HepG2 (cell line): ENCODE data around the gene FOXK2. TPM values are rescaled to one million over a fixed set of nuclear protein-coding genes. Genes with fewer than 3 reads are reported as not detected.
A peak's percentile ranks its signal among the peaks of the same experiment; 100 is the strongest.

Experiments used
- ATF7 ChIP-seq, 2 experiments: fragments of 450-650 bp in 1 of 2; sonication (generic) in 1 of 2; formaldehyde crosslinking in 1 of 2; IDR thresholded peaks; 2 replicates each; pipeline versions ENCODE4 v1.4.0 to v1.6.1; 2016 to 2020; ENCODE audit warnings: antibody characterized with exemption in 1 of 2, mild to moderate bottlenecking in 1 of 2, missing genetic modification reagents in 1 of 2
- BCLAF1 ChIP-seq: fragments of 450-650 bp; IDR thresholded peaks from 2 replicates; pipeline ENCODE4 v1.6.1; 2017; ENCODE audit warnings: mild to moderate bottlenecking
- MXI1 ChIP-seq: IDR thresholded peaks from 3 replicates; pipeline ENCODE4 v1.6.1; 2012; ENCODE audit warnings: low read depth, low read length, inconsistent platforms, borderline replicate concordance
- MYNN ChIP-seq: sonication (generic); formaldehyde crosslinking; IDR thresholded peaks from 2 replicates; pipeline ENCODE4 v1.4.0; 2020; ENCODE audit warnings: mild to moderate bottlenecking, low read depth, missing genetic modification reagents
- RAD21 ChIP-seq: fragments of 450-650 bp; formaldehyde crosslinking; IDR thresholded peaks from 2 replicates; pipeline ENCODE4 v1.5.0; 2020; ENCODE audit warnings: mild to moderate bottlenecking
- SRY ChIP-seq: sonication (generic); formaldehyde crosslinking; IDR thresholded peaks from 2 replicates; pipeline ENCODE4 v1.8.0; 2022; ENCODE audit warnings: mild to moderate bottlenecking, missing genetic modification reagents
- ZFP36L2 ChIP-seq: sonication (generic); formaldehyde crosslinking; IDR thresholded peaks from 2 replicates; pipeline ENCODE4 v1.4.0; 2020; ENCODE audit warnings: missing genetic modification reagents
- ZMYM2 ChIP-seq: sonication (generic); formaldehyde crosslinking; IDR thresholded peaks from 2 replicates; pipeline ENCODE4 v1.8.0; 2022; ENCODE audit warnings: mild to moderate bottlenecking, missing genetic modification reagents
- ZNF414 ChIP-seq: sonication (generic); formaldehyde crosslinking; IDR thresholded peaks from 2 replicates; pipeline ENCODE4 v1.5.0; 2020; ENCODE audit warnings: missing genetic modification reagents
- ZNF660 ChIP-seq: sonication (generic); formaldehyde crosslinking; IDR thresholded peaks from 2 replicates; pipeline ENCODE4 v1.5.1; 2020; ENCODE audit warnings: mild to moderate bottlenecking, low read depth, missing genetic modification reagents, borderline replicate concordance
- ZNF883 ChIP-seq: sonication (generic); formaldehyde crosslinking; IDR thresholded peaks from 2 replicates; pipeline ENCODE4 v1.5.1; 2020; ENCODE audit warnings: mild to moderate bottlenecking, missing genetic modification reagents; ENCODE audit errors: not compliant biosample characterization
- ZXDC ChIP-seq: sonication (generic); formaldehyde crosslinking; IDR thresholded peaks from 2 replicates; pipeline ENCODE4 v1.5.0; 2020; ENCODE audit warnings: mild to moderate bottlenecking, missing genetic modification reagents
- polyA plus RNA-seq, 8 experiments: library from polyadenylated mRNA; depleted of rRNA in 3 of 8; stranded (reverse) in 7 of 8; unstranded in 1 of 8; fragments of >200 nt; fragmentation: Illumina TruSeq in 4 of 8; extraction: Trizol in 4 of 8; gene quantifications; 2 replicates each; pipeline versions ENCODE4 v1.2.1 to v1.2.3, GENCODE V29; 2011 to 2016; ENCODE audit warnings: low read depth in 4 of 8, missing spikeins in 1 of 8, mixed read lengths in 1 of 8; ENCODE audit not compliant: insufficient read depth in 1 of 8
- total RNA-seq, 5 experiments: library from RNA; depleted of rRNA; stranded (reverse); fragments of >200 nt; fragmentation: Illumina TruSeq; extraction: Trizol; gene quantifications; 2 replicates each; pipeline ENCODE4 v1.2.3, GENCODE V29; 2016; ENCODE audit warnings: low read depth in 1 of 5
- TF ChIP-seq, protein P1 (sequence below): IDR thresholded peaks from 2 replicates; pipeline ENCODE4 v1.6.1; 2016; ENCODE audit warnings: missing biosample characterization, missing genetic modification reagents, low read depth
- TF ChIP-seq, protein P2 (sequence below): sonication (generic); formaldehyde crosslinking; IDR thresholded peaks from 2 replicates; pipeline ENCODE4 v1.8.1; 2022; ENCODE audit warnings: mild to moderate bottlenecking, missing genetic modification reagents

Gene FOXK2
- total and polyA plus RNA-seq, 2 of the 13 experiments (the other 11 are each of a cell fraction or from before 2014, with no cell fraction given) = 67.1 to 67.2 TPM

- TF ChIP-seq ZXDC (CRISPR knock-in tag) (no peak), ZNF414 (no peak), ZMYM2 (CRISPR knock-in tag) (no peak), BCLAF1 (no peak), ZFP36L2 (CRISPR knock-in tag) (no peak), ZNF883 (CRISPR knock-in tag) (peak; percentile 65), ATF7 (IDR thresholded peaks at IDR 0.05) (peak; percentile 32; the same call in 1 of the 2 replicates), ATF7 (CRISPR knock-in tag; IDR thresholded peaks at IDR 0.05) (no peak), MXI1 (no peak), RAD21 (CRISPR knock-in tag) (no peak), MYNN (CRISPR knock-in tag) (peak; percentile 91; the same call in 1 of the 2 replicates), SRY (CRISPR knock-in tag) (no peak), ZNF660 (CRISPR knock-in tag) (no peak)
- TF ChIP-seq, protein P1, sequence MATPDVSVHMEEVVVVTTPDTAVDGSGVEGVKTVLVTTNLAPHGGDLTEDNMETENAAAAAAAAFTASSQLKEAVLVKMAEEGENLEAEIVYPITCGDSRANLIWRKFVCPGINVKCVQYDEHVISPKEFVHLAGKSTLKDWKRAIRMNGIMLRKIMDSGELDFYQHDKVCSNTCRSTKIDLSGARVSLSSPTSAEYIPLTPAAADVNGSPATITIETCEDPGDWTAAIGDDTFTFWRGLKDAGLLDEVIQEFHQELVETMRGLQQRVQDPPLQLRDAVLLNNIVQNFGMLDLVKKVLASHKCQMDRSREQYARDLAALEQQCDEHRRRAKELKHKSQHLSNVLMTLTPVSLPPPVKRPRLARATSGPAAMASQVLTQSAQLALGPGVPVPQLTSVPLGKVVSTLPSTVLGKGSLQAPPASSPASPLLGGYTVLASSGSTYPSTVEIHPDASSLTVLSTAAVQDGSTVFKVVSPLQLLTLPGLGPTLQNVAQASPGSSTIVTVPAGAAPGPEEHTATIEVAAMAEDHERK (CRISPR knock-in tag) = peak; percentile 48
- TF ChIP-seq, protein P2, sequence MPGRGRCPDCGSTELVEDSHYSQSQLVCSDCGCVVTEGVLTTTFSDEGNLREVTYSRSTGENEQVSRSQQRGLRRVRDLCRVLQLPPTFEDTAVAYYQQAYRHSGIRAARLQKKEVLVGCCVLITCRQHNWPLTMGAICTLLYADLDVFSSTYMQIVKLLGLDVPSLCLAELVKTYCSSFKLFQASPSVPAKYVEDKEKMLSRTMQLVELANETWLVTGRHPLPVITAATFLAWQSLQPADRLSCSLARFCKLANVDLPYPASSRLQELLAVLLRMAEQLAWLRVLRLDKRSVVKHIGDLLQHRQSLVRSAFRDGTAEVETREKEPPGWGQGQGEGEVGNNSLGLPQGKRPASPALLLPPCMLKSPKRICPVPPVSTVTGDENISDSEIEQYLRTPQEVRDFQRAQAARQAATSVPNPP = no peak
Observed at GRCh38 chr17:82517230-82517865, 2.2 kb upstream of the FOXK2 start (continued).
